ENCODE data around the gene JAZF1. TPM values are rescaled to one million over a fixed set of nuclear protein-coding genes. Genes with fewer than 3 reads are reported as not detected.
A peak's percentile ranks its signal among the peaks of the same experiment; 100 is the strongest.
"Not testable (repeated sequence)": the region's sequence is repeated elsewhere in the genome, so short reads cannot be mapped to it uniquely, and the experiment has no call there.

The JAZF1 gene
- total and polyA plus RNA-seq, 2 donors: 30.7 to 31.9 TPM

DNA sequence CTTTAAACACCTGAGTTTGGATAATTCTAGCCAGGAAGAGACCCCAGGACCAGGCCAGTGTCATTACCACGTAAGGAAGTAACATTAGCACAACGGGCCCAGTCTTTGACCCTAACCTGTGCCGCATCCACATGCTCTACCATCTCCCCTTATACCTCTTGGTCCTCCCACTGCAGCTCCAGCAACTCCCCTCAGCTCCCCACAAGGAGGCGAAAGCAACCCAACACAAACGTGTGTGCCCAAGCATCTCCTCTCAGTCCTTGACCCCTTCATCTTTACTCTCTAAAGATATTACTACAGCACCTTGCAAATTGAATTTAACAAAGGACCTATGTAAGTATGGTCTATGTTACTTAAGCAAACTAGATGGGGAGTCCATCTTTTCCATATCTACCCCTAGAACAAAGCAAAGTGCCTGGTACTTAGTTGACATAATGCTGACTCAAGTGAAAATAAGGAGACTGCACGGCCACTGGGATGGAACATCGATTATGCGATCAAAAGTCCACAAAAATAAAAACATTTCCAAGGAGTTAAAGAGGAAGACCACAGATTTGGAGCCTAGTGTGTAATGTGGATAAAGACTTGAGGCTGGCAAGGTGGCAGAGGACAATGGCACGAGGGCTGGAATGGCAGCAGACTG lies 147.7 kb downstream of the JAZF1 start:
- 86% methylated on average over 9 of the region's 9 CpGs for WGBS
- no peak overlapping the region for H3K27ac ChIP-seq (ENCODE audit: low read depth)
- no peaks in the 10 kb centered on the region for H3K4me1 ChIP-seq (ENCODE audit: insufficient read depth)
- H3K36me3 ChIP-seq (ENCODE audit: insufficient read depth): no peaks in the 10 kb centered on the region
- no peak overlapping the region for H3K4me3 ChIP-seq (ENCODE audit: low read depth, low read length)
- no peak for DNase-seq (ENCODE audit: extremely low spot score)

DNA sequence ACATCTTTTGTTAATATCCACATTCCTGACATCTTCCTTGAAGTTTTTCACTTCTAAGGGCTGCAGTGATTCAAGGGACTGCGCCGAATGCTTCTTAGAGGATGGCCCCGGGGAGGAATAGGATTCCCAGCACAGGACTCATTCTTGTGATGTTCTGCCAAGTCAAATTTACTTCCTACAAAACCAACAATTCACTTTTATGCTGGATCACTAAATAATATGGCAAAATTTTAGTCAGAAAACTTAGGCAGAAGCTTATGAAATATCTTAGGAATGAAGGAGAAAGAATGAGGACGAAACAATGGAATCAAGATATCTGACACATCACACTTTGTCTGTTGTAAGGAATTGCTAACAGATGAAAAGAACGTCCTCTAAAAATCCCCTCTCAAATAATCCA lies 151.5 kb downstream of the JAZF1 start:
- Histone ChIP-seq H3K4me1 (ENCODE audit: insufficient read depth) (no peaks in the 10 kb centered on the region), H3K27ac (ENCODE audit: low read depth) (no peak overlapping the region), H3K4me3 (ENCODE audit: low read depth, low read length) (no peak overlapping the region), H3K36me3 (ENCODE audit: insufficient read depth) (no peaks in the 10 kb centered on the region)
- DNase-seq (ENCODE audit: extremely low spot score): no peak
- WGBS: 66% methylated on average over 5 of the region's 5 CpGs

DNA sequence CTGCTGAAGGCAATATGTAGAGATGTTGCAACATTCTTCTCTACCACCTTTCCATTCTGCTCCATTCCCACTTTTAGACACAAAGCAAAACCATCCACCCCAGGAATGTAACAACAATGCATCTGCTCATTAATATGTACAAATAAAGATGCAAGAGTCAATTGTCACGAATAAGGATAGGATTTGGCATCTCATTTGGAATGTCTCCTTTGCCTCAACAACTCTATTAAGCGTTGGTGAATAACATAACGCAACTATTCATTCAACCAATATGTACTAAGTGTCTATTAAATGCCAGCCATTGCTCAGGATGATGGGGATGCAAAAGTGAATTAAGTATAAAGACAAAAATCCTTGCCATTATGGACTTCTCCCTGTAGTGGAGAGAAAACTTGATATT lies 152.1 kb downstream of the JAZF1 start:
- Histone ChIP-seq H3K27ac (ENCODE audit: low read depth) (no peak overlapping the region), H3K4me1 (ENCODE audit: insufficient read depth) (no peaks in the 10 kb centered on the region), H3K36me3 (ENCODE audit: insufficient read depth) (no peaks in the 10 kb centered on the region), H3K4me3 (ENCODE audit: low read depth, low read length) (no peak overlapping the region)
- DNase-seq (ENCODE audit: extremely low spot score): no peak
- WGBS: 97% methylated on average over 3 of the region's 3 CpGs

DNA sequence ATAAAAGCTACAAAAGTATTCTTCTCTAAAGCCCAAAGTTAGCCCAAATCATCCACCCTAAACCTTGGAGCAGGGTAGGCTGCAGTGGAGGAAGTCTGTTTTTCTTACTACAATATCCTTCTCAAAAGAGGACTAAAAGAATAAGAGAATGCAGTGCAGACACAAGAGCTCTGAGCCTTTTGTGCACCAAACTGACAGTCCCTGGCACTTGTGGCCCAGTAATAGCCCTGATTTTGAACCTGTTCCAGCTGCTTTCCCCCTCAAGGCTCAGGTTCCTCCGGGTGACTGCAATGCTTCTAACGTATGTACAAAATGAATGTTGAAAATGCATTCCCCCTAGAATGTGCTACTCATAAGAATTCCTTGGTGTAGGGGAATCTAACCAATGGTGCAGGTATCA lies 154.4 kb downstream of the JAZF1 start:
- Histone ChIP-seq H3K4me3 (ENCODE audit: low read depth, low read length) (no peak overlapping the region), H3K4me1 (ENCODE audit: insufficient read depth) (no peaks in the 10 kb centered on the region), H3K27ac (ENCODE audit: low read depth) (no peak overlapping the region), H3K36me3 (ENCODE audit: insufficient read depth) (no peaks in the 10 kb centered on the region)
- DNase-seq (ENCODE audit: extremely low spot score): no peak
- 64% methylated on average over 2 of the region's 2 CpGs for WGBS

- 97% methylated on average over 2 of the region's 2 CpGs for WGBS
- H3K27ac ChIP-seq (ENCODE audit: low read depth): no peak overlapping the region
- H3K4me3 ChIP-seq (ENCODE audit: low read depth, low read length): no peak overlapping the region
- DNase-seq (ENCODE audit: extremely low spot score): no peak
- no peaks in the 10 kb centered on the region for H3K4me1 ChIP-seq (ENCODE audit: insufficient read depth)
- no peaks in the 10 kb centered on the region for H3K36me3 ChIP-seq (ENCODE audit: insufficient read depth)
Measured at GRCh38 chr7:28024786-28025334, 155.7 kb downstream of the JAZF1 start.

- DNase-seq (ENCODE audit: extremely low spot score): peak; percentile 67
- Histone ChIP-seq H3K36me3 (ENCODE audit: insufficient read depth) (no peaks in the 10 kb centered on the region), H3K4me1 (ENCODE audit: insufficient read depth) (no peaks in the 10 kb centered on the region), H3K27ac (ENCODE audit: low read depth) (no peak overlapping the region), H3K4me3 (ENCODE audit: low read depth, low read length) (no peak overlapping the region)
- WGBS: 15% methylated on average over 12 of the region's 12 CpGs
Measured at GRCh38 chr7:28020302-28020940, 160.2 kb downstream of the JAZF1 start.

DNA sequence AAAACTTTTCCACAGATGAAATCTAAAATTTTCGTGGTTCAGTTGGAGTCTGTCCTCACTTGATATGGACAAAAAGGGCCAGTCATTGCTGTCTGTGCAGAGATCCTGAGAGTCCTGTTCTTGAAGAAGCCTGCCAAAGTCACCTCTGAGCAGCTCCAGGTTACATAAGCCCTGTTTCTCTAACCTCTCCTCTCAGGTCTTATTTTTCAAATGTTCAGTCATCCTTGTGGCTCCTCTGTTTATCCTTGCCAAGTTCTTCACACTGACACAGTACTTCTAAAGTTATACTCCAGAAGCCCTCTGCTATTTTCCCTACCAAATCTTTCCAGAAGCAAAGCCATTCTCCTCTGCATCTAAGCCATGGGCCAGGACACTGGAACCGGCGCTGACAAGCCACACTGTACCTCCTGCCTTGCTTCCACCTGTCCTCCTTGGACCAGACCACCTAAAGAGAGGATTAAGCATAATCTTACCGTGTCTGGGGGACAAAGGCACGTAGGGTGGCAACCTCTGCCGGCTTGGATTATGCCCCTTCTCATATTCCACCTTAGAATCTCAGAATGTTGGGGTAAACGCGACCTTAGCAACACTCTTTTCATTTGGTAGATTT lies 161.6 kb downstream of the JAZF1 start:
- Histone ChIP-seq H3K27ac (ENCODE audit: low read depth) (no peak overlapping the region), H3K36me3 (ENCODE audit: insufficient read depth) (no peaks in the 10 kb centered on the region), H3K4me3 (ENCODE audit: low read depth, low read length) (no peak overlapping the region), H3K4me1 (ENCODE audit: insufficient read depth) (no peaks in the 10 kb centered on the region)
- no peak for DNase-seq (ENCODE audit: extremely low spot score)
- 83% methylated on average over 8 of the region's 8 CpGs for WGBS

- H3K4me1 ChIP-seq (ENCODE audit: insufficient read depth): no peaks in the 10 kb centered on the region
- no peak for DNase-seq (ENCODE audit: extremely low spot score)
Measured at GRCh38 chr7:28018446-28018845, 162.1 kb downstream of the JAZF1 start.

GRCh38 chr7:28018020-28018419 lies 162.6 kb downstream of the JAZF1 start:
- 88% methylated on average over 7 of the region's 7 CpGs for WGBS
- Histone ChIP-seq H3K27ac (ENCODE audit: low read depth) (no peak overlapping the region), H3K36me3 (ENCODE audit: insufficient read depth) (no peaks in the 10 kb centered on the region), H3K4me1 (ENCODE audit: insufficient read depth) (no peaks in the 10 kb centered on the region), H3K4me3 (ENCODE audit: low read depth, low read length) (no peak overlapping the region)
- DNase-seq (ENCODE audit: extremely low spot score): no peak

More at GRCh38 chr7:28018446-28018845, 162.1 kb downstream of the JAZF1 start:
- 94% methylated on average over 5 of the region's 5 CpGs for WGBS
- no peaks in the 10 kb centered on the region for H3K36me3 ChIP-seq (ENCODE audit: insufficient read depth)
- H3K27ac ChIP-seq (ENCODE audit: low read depth): no peak overlapping the region
- H3K4me3 ChIP-seq (ENCODE audit: low read depth, low read length): no peak overlapping the region

GRCh38 chr7:28017372-28017771 lies 163.2 kb downstream of the JAZF1 start:
- Histone ChIP-seq H3K4me1 (ENCODE audit: insufficient read depth) (no peaks in the 10 kb centered on the region), H3K36me3 (ENCODE audit: insufficient read depth) (no peaks in the 10 kb centered on the region), H3K4me3 (ENCODE audit: low read depth, low read length) (no peak overlapping the region), H3K27ac (ENCODE audit: low read depth) (no peak overlapping the region)
- no peak for DNase-seq (ENCODE audit: extremely low spot score)
- 96% methylated on average over 4 of the region's 4 CpGs for WGBS

- DNase-seq (ENCODE audit: extremely low spot score): no peak
- no peaks in the 10 kb centered on the region for H3K36me3 ChIP-seq (ENCODE audit: insufficient read depth)
- H3K4me1 ChIP-seq (ENCODE audit: insufficient read depth): no peaks in the 10 kb centered on the region
- 65% methylated on average over 2 of the region's 2 CpGs for WGBS
- H3K27ac ChIP-seq (ENCODE audit: low read depth): no peak overlapping the region
- H3K4me3 ChIP-seq (ENCODE audit: low read depth, low read length): no peak overlapping the region
Measured at GRCh38 chr7:28016297-28016696, 164.3 kb downstream of the JAZF1 start.

- Histone ChIP-seq H3K4me1 (ENCODE audit: insufficient read depth) (no peaks in the 10 kb centered on the region), H3K27ac (ENCODE audit: low read depth) (no peak overlapping the region), H3K4me3 (ENCODE audit: low read depth, low read length) (no peak overlapping the region), H3K36me3 (ENCODE audit: insufficient read depth) (no peaks in the 10 kb centered on the region)
- 78% methylated on average over 4 of the region's 4 CpGs for WGBS
- DNase-seq (ENCODE audit: extremely low spot score): no peak
Measured at GRCh38 chr7:28015169-28015568, 165.4 kb downstream of the JAZF1 start.

GRCh38 chr7:28014340-28014739 lies 166.3 kb downstream of the JAZF1 start:
- not testable (repeated sequence) for H3K4me3 ChIP-seq (ENCODE audit: low read depth, low read length); DNase-seq (ENCODE audit: extremely low spot score); H3K27ac ChIP-seq (ENCODE audit: low read depth); H3K4me1 ChIP-seq (ENCODE audit: insufficient read depth); H3K36me3 ChIP-seq (ENCODE audit: insufficient read depth)
- WGBS: 92% methylated on average over 4 of the region's 4 CpGs

DNA sequence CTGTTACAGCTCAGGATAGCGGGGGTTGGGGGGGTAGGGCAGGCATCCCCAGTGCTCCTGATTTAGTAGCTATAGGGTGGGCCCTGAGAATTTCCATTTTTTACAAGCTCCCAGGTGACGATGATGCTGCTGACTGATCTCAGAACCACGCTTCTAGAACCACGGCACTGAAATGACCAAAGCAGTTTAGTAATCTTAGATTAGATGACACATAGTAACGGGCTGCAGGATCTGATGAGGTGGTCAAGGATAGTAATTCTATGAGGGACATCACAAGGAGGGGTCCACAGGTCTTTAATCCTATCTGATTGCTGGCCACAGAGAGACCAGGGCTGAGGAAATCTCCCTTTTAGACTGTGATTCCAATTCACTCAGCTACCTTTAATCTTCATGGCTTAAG lies 167.2 kb downstream of the JAZF1 start:
- 98% methylated on average over 5 of the region's 5 CpGs for WGBS
- no peak overlapping the region for H3K27ac ChIP-seq (ENCODE audit: low read depth)
- H3K4me3 ChIP-seq (ENCODE audit: low read depth, low read length): no peak overlapping the region
- H3K4me1 ChIP-seq (ENCODE audit: insufficient read depth): no peaks in the 10 kb centered on the region
- no peak for DNase-seq (ENCODE audit: extremely low spot score)
- no peaks in the 10 kb centered on the region for H3K36me3 ChIP-seq (ENCODE audit: insufficient read depth)
